ENCODE results near the gene C17orf67. TPM values are rescaled to one million over a fixed set of nuclear protein-coding genes. Genes with fewer than 3 reads are reported as not detected.

The C17orf67 gene
- polyA plus RNA-seq, 1 donor from 2014 or later, result 0.15 TPM

GRCh38 chr17:56777859-56778258, 55.9 kb downstream of the C17orf67 start:
- H3K27me3 ChIP-seq (ENCODE audit: insufficient read depth, low read depth, low read length), result peaks cover 3% of the 10 kb centered on the region
- no peaks in the 10 kb centered on the region for H3K79me2 ChIP-seq (replicated peaks; ENCODE audit: insufficient read depth, low read length)
- no peaks in the 10 kb centered on the region for H3K9me2 ChIP-seq (ENCODE audit: insufficient read depth, low read length)
- no peak overlapping the region for H3K9ac ChIP-seq (ENCODE audit: low read length)
- no peak overlapping the region for H3K27ac ChIP-seq (ENCODE audit: low read length)
- no peak overlapping the region for H3K4me2 ChIP-seq (ENCODE audit: low read length)
- no peak overlapping the region for H2AFZ ChIP-seq (ENCODE audit: low read depth, low read length)
- H3K9me3 ChIP-seq (ENCODE audit: low read length), result no peaks in the 10 kb centered on the region
- TF ChIP-seq EZH2 (IDR thresholded peaks at IDR 0.05; ENCODE audit: borderline replicate concordance, insufficient read depth, low read length, poor library complexity, severe bottlenecking) (no peak), SMC3 (conservative IDR thresholded peaks at IDR 0.05; ENCODE audit: poor library complexity) (no peak), CTCF (IDR thresholded peaks at IDR 0.05; ENCODE audit: poor library complexity, severe bottlenecking) (no peak), RAD21 (conservative IDR thresholded peaks at IDR 0.05) (no peak), POLR2AphosphoS5 (IDR thresholded peaks at IDR 0.05) (no peak), EP300 (conservative IDR thresholded peaks at IDR 0.05; ENCODE audit: poor library complexity, severe bottlenecking) (no peak), TAF1 (IDR thresholded peaks at IDR 0.05; ENCODE audit: low read depth) (no peak), REST (IDR thresholded peaks at IDR 0.05; ENCODE audit: borderline replicate concordance) (no peak), MXI1 (conservative IDR thresholded peaks at IDR 0.05; ENCODE audit: poor library complexity, severe bottlenecking) (no peak)
- no peak overlapping the region for H3K4me3 ChIP-seq (ENCODE audit: low read length)
- no peaks in the 10 kb centered on the region for H3F3A ChIP-seq (ENCODE audit: insufficient read depth, low read length, poor library complexity, severe bottlenecking)
- no peaks in the 10 kb centered on the region for H4K20me1 ChIP-seq (ENCODE audit: insufficient read depth)
- no peaks in the 10 kb centered on the region for H3K36me3 ChIP-seq (ENCODE audit: insufficient read depth, low read length)

- H3K9ac ChIP-seq (ENCODE audit: low read length), result no peak overlapping the region
- H3F3A ChIP-seq (ENCODE audit: insufficient read depth, low read length, poor library complexity, severe bottlenecking), result no peaks in the 10 kb centered on the region
- H3K79me2 ChIP-seq (replicated peaks; ENCODE audit: insufficient read depth, low read length), result no peaks in the 10 kb centered on the region
- H3K4me2 ChIP-seq (ENCODE audit: low read length), result no peak overlapping the region
- TF ChIP-seq POLR2AphosphoS5 (IDR thresholded peaks at IDR 0.05), result no peak
- TF ChIP-seq MXI1 (conservative IDR thresholded peaks at IDR 0.05; ENCODE audit: poor library complexity, severe bottlenecking), result no peak
- TF ChIP-seq SMC3 (conservative IDR thresholded peaks at IDR 0.05; ENCODE audit: poor library complexity), result no peak
- no peak for TF ChIP-seq RAD21 (conservative IDR thresholded peaks at IDR 0.05)
- no peak for TF ChIP-seq REST (IDR thresholded peaks at IDR 0.05; ENCODE audit: borderline replicate concordance)
- no peak for TF ChIP-seq TAF1 (IDR thresholded peaks at IDR 0.05; ENCODE audit: low read depth)
- no peak for TF ChIP-seq CTCF (IDR thresholded peaks at IDR 0.05; ENCODE audit: poor library complexity, severe bottlenecking)
- no peak for TF ChIP-seq EZH2 (IDR thresholded peaks at IDR 0.05; ENCODE audit: borderline replicate concordance, insufficient read depth, low read length, poor library complexity, severe bottlenecking)
- no peak for TF ChIP-seq EP300 (conservative IDR thresholded peaks at IDR 0.05; ENCODE audit: poor library complexity, severe bottlenecking)
- no peaks in the 10 kb centered on the region for H3K36me3 ChIP-seq (ENCODE audit: insufficient read depth, low read length)
- no peak overlapping the region for H3K27ac ChIP-seq (ENCODE audit: low read length)
- H3K9me2 ChIP-seq (ENCODE audit: insufficient read depth, low read length), result no peaks in the 10 kb centered on the region
- no peaks in the 10 kb centered on the region for H4K20me1 ChIP-seq (ENCODE audit: insufficient read depth)
- H3K9me3 ChIP-seq (ENCODE audit: low read length), result no peaks in the 10 kb centered on the region
- H3K27me3 ChIP-seq (ENCODE audit: insufficient read depth, low read depth, low read length), result peaks cover 3% of the 10 kb centered on the region
- H3K4me3 ChIP-seq (ENCODE audit: low read length), result no peak overlapping the region
- no peak overlapping the region for H2AFZ ChIP-seq (ENCODE audit: low read depth, low read length)
Observed at GRCh38 chr17:56774650-56775049, 59.1 kb downstream of the C17orf67 start.

All from neural cell (in vitro differentiated cells).